HG03060 (cell line): ENCODE results near the gene CATSPERZ.

Experiments used
- ATAC-seq: cut with Tn5 transposase; IDR thresholded peaks from one replicate; pipeline ENCODE4 v1.9.1; 2021; ENCODE audit warnings: low read depth, moderate number of reproducible peaks; ENCODE audit not compliant: unreplicated experiment

The CATSPERZ gene

DNA sequence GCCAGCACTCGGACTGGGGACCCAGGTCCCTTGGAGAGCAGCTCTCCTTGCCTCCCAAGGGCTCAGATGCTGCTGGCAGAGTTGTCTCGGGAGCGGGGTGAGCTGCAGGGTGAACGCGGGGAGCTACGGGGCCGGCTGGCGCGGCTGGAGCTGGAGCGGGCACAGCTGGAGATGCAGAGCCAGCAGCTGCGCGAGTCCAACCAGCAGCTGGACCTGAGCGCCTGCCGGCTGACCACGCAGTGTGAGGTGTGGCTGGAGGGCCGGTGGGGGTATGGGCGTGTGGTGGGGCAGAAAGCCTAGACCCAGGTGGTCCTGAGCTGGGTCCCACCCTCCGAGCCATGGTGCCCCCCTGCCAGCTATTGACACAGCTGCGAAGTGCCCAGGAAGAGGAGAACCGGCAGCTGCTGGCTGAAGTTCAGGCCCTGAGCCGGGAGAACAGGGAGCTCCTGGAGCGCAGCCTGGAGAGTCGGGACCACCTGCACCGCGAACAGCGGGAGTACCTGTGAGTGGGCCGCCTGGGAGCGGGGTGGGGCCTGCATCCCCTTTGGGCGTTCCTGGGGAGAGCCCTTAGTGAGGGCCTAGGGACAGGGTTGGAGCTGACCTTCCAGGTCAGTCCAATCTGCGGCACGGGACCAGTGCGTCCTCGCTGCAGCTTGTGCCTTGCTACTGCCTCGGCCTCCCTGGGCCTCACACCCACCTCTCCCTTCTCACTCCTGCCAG lies 53.0 kb downstream of the CATSPERZ start:
- ATAC-seq = no peak

DNA sequence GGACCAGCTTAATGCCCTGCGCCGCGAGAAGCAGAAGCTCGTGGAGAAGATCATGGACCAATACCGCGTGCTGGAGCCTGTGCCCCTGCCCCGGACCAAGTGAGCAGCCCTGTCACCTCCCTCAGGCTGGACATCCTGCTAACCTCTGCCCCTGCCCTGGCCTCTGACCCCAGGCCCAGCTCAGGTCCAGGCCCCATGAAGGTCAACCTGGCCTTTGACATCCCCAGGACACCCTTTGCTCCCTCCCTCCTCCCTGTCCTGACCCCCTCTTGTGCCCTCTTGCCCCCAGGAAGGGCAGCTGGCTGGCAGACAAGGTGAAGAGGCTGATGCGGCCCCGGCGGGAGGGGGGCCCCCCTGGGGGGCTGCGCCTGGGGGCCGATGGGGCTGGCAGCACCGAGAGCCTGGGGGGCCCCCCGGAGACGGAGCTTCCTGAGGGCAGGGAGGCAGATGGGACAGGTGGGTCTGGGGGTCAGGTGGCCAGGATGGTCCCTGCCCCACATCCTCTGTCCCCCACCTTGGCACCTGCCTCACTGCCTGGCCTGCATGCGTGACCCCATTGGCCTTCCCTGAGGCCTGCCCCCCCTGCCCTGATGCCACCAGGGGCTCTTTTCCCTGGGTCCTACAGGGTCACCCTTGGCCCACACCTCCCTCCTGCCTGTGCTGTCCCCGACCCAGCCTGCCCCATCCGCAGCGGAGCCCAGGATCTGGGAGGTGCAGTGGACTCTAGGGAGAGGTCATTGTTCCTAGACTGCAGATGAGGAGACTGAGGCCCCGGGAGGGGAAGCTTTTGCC lies 53.8 kb downstream of the CATSPERZ start:
- no peak for ATAC-seq
